AG09309 (cell line): Measurements from ENCODE around the gene DLGAP5.

Experiments used
- DNase-seq: peaks from one replicate; pipeline ENCODE4 v3.0.0-alpha.2; 2010; ENCODE audit warnings: low read depth
- H3K4me3 ChIP-seq: 2 replicates; pipeline ENCODE4 v1.5.1; 2011; ENCODE audit warnings: mild to moderate bottlenecking, low read depth, low read length, moderate library complexity; ENCODE audit not compliant: control insufficient read depth
- CTCF ChIP-seq: IDR thresholded peaks from 2 replicates; pipeline ENCODE4 v1.5.1; 2011; ENCODE audit warnings: mild to moderate bottlenecking, low read depth, low read length, inconsistent platforms; ENCODE audit not compliant: insufficient read depth, control insufficient read depth; ENCODE audit errors: missing control alignments

DLGAP5 gene

GRCh38 chr14:55131370-55132137 is 59.8 kb downstream of the DLGAP5 start:
- H3K4me3 ChIP-seq = no peak overlapping the region
- no peak for TF ChIP-seq CTCF
- no peak for DNase-seq

DNA sequence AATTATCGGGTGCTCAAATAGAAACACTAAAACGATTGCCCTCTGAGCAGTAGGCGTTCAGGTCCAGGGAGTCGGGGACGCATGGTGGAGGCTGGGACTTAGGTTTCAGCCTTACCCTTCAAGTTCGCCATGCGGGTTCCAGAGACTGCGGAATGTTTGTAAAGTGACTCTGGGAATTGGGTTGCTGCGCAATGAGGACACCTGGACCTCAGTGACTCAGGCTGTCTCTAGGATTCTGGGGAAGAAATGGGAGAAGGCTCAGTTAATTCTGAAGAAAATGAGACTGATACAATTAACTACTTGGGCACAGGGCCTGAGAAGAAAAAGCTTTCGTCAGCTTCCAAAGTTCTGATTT is 61.2 kb downstream of the DLGAP5 start:
- no peak for DNase-seq
- no peak for TF ChIP-seq CTCF
- peak overlapping the region; percentile 50 for H3K4me3 ChIP-seq

DNA sequence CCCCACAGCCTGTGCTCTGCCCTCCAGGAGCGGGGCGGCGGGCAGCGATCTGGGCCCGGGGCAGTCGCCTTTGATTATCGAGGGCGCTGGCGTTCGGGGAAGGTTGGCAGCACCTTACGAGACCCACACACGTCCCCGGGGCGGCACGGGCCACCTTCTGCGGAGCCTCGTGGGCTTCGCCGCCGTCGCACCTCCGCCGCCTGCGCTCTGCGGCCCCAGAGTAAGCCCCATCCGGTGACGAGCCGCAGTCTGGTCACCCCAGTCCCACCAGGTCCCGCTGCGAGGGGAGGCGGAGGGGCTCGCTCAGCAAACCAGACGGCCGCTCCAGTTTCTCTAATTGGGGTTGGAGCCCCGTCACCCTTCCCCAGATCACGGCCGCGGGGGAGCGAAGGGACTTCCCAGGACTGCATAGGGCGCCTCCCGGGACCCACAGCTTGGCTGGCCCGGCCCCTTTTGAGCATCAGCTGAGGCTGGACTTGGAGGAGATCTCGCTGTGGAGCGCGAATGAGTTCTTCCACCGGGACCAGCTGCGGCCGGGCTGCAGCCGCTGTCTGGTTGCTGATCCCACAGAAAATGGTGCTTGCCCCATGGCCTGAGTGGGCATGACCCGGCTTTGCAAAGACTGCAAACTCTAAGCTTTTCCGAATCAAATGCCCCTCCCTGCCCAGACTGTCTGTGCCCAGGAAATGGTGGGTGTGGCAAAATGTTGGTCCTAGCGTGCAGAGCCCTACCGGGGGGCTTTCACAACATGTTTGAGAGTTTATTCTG is 61.8 kb downstream of the DLGAP5 start:
- TF ChIP-seq CTCF = no peak
- DNase-seq = no peak
- H3K4me3 ChIP-seq = peak overlapping the region; percentile 50

DNA sequence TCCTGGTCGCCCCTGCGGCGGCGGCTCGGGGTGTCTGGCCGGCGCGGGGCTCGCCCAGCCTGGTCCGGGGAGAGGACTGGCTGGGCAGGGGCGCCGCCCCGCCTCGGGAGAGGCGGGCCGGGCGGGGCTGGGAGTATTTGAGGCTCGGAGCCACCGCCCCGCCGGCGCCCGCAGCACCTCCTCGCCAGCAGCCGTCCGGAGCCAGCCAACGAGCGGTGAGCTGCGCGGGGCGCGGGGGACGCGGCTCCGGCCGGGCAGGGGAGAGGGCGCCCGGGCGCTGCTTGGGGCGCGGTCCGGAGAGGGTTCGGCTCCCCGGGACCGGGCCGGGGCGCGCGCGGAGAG is 62.3 kb downstream of the DLGAP5 start, which contains the start of gene LGALS3:
LGALS3 (plus strand) TSS at position 167 of the 342 bp plus-strand sequence. CDS start 8,122 bp downstream, outside the sequence.
- H3K4me3 ChIP-seq = peak within 1 kb of the TSS; percentile 50
- no peak for DNase-seq
- no peak for TF ChIP-seq CTCF

DNA sequence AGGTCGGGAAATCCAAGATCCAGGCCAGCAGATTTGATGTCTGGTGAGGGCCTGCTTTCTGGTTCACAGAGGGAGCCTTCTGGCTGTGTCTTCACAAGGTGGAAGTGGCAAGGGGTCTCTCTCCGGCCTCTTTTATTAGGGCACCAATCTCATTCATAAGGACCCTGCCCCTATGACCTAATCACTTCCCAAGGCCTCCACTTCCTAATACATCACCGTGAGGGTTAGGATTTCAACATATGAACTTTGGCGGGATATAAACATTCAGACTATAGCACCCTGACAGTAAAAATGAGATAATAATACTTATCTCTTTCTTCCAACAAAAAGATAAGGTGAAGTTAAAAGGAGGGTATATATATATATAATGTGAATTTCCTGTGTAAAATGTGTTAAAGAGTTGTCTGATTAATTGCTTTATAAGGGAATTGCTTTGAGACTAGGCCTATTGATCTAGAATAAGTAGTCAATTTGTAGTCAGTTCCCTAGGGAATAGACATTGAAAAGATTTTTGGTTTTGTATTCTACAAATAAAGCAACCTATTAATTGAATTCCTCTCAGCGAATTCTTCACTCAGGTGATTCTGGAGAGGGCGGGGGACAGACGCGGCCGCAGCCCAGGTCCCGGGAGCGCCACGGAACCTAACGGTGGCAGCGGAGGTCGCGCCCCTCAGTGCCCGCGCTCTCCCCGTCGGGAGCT is 62.8 kb downstream of the DLGAP5 start:
- TF ChIP-seq CTCF = no peak
- no peak for DNase-seq
- peak overlapping the region; percentile 50 for H3K4me3 ChIP-seq

GRCh38 chr14:55127460-55127951 is 63.9 kb downstream of the DLGAP5 start:
- peak; percentile 80 for DNase-seq
- no peak for TF ChIP-seq CTCF
- H3K4me3 ChIP-seq = no peak overlapping the region
